ENCODE results near the gene RAC3. TPM values are rescaled to one million over a fixed set of nuclear protein-coding genes. Genes with fewer than 3 reads are reported as not detected.

Gene RAC3
- total RNA-seq, 1 donor from 2014 or later = not detected

DNA sequence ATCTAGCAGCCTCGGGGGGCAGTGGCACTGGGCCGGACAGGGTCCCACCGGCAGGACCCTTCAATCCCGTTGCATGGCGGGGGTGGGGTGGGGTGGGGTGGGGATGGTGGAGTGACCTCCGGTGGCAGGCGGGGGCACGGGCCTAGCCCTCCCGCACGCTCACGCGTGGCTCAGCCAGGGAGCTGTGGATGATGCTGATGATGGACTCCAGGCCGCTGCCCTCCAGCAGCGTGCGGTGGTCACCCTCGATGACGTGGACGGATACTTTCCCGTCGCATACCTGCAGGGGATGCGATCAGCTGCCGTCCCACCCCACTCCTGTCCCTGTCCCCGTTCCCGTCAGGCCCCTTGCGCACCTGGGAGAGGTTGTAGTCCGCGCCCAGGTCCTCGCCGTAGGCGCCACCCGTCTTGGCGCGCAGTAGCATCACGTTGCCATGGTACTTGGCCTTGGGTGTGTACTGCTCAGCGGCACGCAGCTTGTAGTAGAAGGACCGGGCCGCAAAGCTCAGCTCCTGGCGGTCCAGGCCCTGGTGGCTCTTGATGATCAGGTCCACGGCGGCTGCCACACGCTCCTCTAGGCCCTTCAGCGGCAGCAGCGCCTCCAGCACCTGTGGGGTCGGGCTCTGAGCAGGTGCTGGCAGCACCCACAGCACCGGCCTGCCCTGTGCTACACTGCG is 47.7 kb downstream of the RAC3 start:
- H3K4me1 ChIP-seq = no peaks in the 10 kb centered on the region
- H3K27me3 ChIP-seq = no peaks in the 10 kb centered on the region
- H3K27ac ChIP-seq = no peak overlapping the region
- no peak overlapping the region for H3K4me3 ChIP-seq
- DNase-seq (ENCODE audit: low spot score in 2 of 2) = no peak
- peaks cover 49 to 58% of the 10 kb centered on the region in 2 donors for H3K36me3 ChIP-seq
- H3K9me3 ChIP-seq = no peaks in the 10 kb centered on the region
- intact Hi-C loops (cut with DNase I) = no loop called here
- TF ChIP-seq, protein P1, sequence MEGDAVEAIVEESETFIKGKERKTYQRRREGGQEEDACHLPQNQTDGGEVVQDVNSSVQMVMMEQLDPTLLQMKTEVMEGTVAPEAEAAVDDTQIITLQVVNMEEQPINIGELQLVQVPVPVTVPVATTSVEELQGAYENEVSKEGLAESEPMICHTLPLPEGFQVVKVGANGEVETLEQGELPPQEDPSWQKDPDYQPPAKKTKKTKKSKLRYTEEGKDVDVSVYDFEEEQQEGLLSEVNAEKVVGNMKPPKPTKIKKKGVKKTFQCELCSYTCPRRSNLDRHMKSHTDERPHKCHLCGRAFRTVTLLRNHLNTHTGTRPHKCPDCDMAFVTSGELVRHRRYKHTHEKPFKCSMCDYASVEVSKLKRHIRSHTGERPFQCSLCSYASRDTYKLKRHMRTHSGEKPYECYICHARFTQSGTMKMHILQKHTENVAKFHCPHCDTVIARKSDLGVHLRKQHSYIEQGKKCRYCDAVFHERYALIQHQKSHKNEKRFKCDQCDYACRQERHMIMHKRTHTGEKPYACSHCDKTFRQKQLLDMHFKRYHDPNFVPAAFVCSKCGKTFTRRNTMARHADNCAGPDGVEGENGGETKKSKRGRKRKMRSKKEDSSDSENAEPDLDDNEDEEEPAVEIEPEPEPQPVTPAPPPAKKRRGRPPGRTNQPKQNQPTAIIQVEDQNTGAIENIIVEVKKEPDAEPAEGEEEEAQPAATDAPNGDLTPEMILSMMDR (IDR thresholded peaks at IDR 0.05) = no peak

DNA sequence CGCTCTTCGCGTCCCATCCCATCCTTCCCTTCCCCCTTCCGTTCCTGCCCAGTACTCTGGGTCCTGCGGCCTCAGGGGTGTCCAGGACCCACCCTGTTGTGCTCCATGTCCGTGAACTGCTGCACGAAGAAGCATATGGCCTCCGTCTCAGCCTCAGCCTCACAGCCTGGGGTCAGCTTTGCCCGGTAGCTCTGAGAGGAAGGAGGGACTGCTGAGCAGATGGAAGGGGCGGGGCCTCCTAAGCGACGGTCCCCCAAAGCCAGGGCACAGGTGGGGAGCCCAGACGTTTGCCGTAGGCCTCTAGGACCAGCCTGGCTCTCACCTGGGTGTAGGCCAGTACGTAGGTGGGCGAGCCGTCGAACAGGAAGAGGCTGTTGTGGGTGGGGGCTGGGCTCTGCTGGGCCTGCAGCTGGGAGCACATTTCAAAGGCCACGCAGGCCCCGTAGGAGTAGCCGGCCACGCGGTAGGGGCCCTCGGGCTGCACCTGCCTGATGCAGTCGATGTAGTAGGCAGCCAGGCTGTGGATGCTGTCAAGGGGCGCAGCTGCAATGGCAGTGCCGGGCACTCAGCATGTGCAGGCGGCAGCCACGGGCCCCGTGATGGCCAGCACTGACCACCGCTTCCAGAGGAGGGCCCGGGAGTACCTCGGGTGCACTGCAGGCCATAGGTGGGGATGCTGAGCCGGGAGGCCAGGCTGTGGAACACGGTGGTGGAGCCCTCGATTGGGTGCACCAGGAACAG is 48.7 kb downstream of the RAC3 start:
- intact Hi-C loops (cut with DNase I) = no loop called here
- TF ChIP-seq, protein P1 (IDR thresholded peaks at IDR 0.05) = no peak
- peaks cover 59 to 69% of the 10 kb centered on the region in 2 donors for H3K36me3 ChIP-seq

DNA sequence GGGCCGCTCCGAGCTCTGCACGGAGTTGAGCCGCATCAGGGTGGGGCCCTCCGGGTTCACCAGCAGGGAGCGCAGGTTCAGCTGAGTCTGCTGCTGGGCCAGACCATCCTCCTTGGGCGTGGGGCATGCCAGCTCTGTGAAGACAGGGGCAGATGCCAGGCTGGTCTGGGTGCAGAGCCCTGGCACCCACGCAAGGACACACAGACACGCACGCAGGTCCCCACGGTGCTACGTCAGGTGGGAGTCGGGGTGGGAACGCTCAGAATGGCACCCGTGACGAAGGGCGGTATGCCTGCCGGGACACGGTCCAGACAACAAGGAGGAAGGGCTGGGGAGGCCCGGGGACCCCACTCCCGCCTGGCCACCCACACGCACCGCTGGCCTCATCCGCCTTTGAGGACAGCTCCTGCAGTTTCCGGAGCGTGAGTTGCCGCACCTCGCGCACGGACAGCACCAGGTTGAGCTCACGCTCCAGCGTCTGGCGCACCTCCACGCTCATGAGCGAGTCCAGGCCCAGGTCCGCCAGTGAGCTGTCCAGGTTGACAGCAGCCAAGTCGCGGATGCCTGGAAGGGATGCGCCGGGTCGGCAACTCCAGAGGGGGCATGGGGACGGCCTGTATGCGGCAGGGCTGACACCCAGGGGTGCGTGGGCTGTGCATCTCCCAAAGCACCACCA is 49.4 kb downstream of the RAC3 start:
- Histone ChIP-seq H3K9me3 (no peaks in the 10 kb centered on the region), H3K27me3 (no peaks in the 10 kb centered on the region), H3K4me3 (no peak overlapping the region), H3K36me3 (peaks cover 65 to 76% of the 10 kb centered on the region in 2 donors), H3K27ac (no peak overlapping the region), H3K4me1 (no peaks in the 10 kb centered on the region)
- TF ChIP-seq, protein P1 (IDR thresholded peaks at IDR 0.05) = no peak
- no peak for DNase-seq (ENCODE audit: low spot score in 2 of 2)
- intact Hi-C loops (cut with DNase I) = no loop called here

More for the DNA sequence above, 48.7 kb downstream of the RAC3 start:
- no peak overlapping the region for H3K27ac ChIP-seq
- DNase-seq (ENCODE audit: low spot score in 2 of 2) = no peak
- H3K27me3 ChIP-seq = no peaks in the 10 kb centered on the region
- no peak overlapping the region for H3K4me3 ChIP-seq
- no peaks in the 10 kb centered on the region for H3K9me3 ChIP-seq
- no peaks in the 10 kb centered on the region for H3K4me1 ChIP-seq

DNA sequence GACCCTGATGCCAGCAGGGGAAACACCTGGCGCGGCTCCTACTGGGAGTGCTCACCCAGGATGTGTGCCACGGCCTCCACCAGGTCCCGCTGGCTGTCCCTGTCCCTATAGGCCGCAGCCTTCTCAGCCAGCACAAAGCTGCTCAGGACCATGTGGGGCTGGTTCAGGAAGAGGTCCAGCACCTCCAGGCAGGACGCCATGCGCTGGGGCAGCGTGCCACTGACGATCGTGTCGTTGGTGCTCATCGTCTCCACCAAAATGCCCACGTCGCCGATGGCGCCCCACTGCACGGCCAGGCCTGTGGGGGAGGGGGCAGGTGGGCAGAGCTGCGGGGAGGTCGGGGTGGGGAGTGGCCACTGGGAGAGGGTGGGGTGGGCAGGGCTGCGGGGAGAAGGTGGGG is 50.1 kb downstream of the RAC3 start:
- no peak for DNase-seq (ENCODE audit: low spot score in 2 of 2)
- Histone ChIP-seq H3K9me3 (no peaks in the 10 kb centered on the region), H3K36me3 (peaks cover 71 to 82% of the 10 kb centered on the region in 2 donors), H3K4me3 (no peak overlapping the region), H3K27me3 (no peaks in the 10 kb centered on the region), H3K4me1 (no peaks in the 10 kb centered on the region), H3K27ac (no peak overlapping the region)
- intact Hi-C loops (cut with DNase I) = no loop called here
- TF ChIP-seq, protein P1 (IDR thresholded peaks at IDR 0.05) = no peak

DNA sequence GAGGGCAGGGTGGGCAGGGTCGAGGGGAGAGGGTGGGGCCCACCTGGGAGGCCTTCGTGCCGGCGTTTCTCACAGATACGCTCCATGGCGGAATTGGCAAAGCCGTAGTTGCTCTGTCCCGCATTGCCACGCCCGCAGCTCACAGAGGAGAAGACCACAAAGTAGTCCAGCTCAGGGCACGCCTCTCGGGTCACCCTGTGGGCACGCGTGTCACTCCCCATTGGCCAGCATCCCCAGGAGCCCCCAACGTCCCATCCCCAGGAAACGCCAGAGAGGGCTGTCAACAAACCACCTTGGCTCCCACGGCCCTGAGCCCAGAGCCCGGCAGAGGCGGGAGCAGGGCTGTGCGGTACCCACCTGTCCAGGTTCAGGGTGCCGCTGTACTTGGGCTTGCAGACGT is 50.5 kb downstream of the RAC3 start:
- TF ChIP-seq, protein P1 (IDR thresholded peaks at IDR 0.05) = no peak
- Histone ChIP-seq H3K4me3 (no peak overlapping the region), H3K4me1 (no peaks in the 10 kb centered on the region), H3K36me3 (peaks cover 76 to 86% of the 10 kb centered on the region in 2 donors), H3K27ac (no peak overlapping the region), H3K27me3 (no peaks in the 10 kb centered on the region), H3K9me3 (no peaks in the 10 kb centered on the region)
- DNase-seq (ENCODE audit: low spot score in 2 of 2) = no peak
- intact Hi-C loops (cut with DNase I) = no loop called here

Data from ascending aorta (tissue), 2 donors.